NCI-H2196 (cell line): ENCODE results near the gene ATP9B.

Experiments used
- DNase-seq: peaks from one replicate; lab custom pipeline; 2025; ENCODE audit not compliant: unreplicated experiment; lab: John Stamatoyannopoulos, UW

Gene ATP9B

DNA sequence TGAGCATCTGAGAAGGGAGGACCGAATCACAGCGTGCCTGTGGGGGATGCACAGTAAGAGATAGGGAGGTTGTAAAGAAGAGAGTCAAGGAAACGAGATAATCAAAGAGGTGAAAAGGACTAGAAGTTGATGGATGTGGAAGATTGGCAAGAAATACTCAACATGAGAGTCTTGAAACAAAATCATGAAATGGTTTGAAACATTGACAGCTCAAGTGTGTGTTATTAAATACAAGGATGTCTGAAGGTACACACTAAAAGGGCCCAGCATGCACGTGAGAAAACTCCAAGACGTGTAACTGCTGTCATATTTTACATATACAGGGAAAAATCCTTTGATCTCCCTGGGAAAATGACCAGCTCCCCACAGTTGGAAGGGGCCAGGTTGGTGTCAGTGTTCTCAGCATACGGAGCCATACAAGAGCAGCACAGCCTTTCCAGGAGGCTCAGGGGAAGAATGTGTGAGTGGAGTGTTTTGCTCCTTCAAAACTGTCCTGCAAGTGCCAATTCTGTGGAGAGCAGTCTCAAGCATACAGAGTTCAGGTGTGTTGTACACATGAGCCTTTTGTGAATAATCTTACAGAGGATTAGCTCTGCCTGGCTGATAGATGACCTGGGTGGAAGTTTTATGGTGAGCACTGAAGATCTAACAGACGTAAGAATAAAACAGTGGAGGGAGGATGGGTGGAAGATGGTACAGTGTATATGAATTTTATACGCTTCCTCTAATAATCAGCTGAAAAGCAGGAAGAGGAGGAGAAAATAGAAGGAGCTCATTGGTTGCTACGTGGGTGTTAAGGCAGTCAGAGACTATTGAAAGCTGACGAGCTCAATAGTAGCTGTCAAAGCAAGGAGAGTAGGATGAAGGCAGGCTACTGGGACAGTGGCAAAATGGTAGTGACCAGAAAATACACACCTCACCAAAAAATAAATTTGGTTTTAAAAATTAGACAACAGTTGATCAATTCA lies 126.8 kb downstream of the ATP9B start:
- DNase-seq = no peak

DNA sequence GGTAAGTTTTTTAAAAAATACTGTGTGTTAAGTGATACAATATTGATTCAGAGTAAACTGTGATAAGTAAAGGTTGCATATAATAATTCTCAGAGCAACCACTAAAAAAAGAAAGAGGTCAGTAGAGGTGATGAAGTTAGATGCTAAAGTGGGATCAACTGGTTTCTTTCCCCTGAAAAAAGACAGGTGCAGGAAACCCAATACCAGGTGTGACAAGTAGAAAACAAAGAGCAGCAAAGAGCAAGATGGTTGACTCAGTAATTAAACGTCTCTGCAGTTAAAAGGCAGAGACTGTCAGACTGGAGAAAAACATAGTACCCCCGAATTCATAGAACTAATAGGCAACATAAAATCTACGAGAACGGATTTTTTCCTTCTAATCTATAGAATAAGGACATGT lies 128.3 kb downstream of the ATP9B start:
- peak; percentile 35 for DNase-seq

DNA sequence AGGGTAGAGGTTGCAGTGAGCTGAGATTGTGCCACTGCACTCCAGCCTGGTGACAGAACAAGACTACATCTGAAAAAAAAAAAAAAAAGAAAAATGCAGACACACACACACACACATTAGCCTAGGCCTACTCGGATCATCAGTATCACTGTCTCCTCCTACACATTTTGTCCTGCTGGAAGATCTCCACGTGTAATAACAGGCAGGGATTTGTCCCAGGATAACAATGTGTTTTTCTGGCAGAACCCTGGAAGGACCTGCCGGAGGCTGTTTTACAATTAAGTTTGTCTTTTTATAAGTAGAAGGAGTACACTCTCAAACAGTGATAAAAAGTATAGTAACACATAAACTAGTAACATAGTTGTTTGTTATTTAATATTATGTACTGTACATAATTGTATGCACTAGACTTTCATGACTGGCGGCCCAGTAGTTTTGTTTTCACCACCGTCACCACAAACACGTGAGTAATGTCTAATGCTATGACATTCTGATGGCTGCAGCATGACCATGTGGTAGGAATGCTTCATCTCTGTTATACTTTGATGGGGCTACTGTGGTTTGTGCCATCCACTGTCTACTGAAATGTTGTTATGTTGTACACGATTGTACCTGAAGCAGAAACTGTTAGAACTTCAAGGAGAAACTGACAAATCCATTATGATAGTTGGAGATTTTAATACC lies 130.6 kb downstream of the ATP9B start:
- no peak for DNase-seq

DNA sequence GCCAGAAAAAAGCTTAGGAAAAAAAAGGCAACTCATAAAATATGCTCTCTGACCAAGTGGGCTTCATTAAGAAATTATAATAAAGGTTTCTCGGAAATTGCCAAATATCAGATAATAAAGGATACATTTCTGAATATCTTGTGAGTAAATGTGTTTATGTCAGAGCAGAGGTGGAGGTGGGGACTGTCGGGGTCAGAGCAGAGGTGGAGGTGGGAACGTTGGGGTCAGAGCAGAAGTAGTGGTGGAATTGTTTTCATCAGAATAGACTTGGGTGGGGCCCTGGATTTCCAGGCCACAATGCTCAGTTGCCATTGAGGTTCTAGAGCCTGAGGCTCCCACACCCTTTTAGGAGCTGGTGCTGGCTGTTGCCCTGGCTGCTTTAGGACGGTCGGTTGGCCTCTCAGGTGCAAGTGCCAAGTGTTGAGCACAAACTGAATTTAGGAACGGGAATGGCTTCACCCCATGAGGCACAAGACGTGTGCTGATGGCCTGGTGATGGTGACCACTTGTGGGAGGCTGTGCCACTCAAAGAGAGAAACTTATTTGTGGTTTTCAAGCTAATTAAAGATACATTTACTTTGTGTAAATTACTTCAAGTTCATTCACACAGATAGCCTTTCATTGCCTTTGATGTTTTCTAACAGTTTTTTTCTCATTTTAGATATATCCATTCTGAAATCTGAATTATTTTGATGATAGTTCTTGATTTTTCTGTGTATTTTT lies 131.5 kb downstream of the ATP9B start:
- DNase-seq = peak; percentile 29

DNA sequence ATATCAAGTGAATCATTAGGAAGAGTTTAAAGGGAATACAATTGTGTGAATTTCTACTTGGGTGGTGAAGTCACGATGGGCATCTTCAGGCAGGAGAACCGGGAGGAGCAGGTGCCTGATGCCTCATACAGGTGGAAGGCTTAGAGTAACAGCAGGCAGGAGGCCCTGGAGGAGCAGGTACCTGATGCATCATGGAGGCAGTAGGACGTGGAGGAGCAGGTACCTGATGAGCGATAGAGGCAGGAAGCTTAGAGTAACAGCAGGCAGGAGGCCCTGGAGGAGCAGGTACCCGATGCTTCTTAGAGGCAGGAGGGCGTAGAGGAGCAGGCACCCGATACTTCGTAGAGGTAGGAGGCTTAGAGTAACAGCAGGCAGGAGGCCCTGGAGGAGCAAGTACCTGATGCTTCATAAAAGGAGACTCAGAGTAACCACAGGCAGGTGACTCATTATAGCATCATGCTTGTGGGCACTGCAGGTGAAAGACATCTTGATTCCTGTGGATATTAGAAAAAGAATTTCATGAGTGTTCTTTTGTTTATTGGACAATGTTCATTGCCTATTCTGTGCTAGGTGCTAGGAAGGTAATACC lies 133.9 kb downstream of the ATP9B start:
- DNase-seq = no peak

DNA sequence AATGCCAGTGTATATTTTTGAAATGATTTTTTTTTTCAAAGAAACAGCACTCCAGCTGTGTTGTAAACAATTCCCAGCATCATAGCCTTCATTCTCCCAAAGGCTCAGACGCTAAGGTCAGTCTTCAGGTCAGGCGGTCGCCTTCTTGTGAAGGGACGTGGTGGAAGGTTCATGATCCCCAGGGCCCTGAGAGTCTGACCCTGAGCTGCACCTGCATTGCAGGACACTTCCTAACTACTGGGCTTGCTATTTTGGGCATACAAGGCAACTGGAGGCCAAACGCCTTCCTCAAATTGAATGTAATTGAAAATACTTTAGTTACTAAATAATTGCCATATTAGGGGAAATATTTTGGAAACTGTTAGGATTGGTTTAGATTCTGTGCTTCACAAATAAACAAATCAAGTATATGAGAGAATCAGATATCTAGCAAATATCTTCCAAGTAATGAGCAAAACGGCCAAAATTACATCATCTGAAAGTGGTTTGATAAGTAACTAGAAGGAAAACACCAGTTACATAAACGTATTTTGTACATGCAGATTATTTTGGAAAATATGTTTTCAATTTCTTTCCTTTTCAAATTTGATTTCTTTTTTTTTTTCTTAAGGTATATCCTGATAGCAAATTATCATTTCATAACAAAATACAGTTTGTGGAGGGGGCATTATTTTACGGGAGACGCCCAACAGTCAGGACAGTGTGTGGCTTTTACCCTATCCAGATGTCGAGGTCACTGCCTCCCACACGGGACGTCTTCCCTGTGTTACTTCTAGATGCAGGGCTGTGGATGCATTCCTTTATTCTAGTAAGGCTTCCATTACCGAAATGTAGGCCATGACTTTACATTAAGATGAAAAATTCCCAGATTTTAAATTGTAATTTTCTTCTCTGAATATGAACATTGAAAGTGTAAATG lies 136.0 kb downstream of the ATP9B start:
- DNase-seq = no peak

DNA sequence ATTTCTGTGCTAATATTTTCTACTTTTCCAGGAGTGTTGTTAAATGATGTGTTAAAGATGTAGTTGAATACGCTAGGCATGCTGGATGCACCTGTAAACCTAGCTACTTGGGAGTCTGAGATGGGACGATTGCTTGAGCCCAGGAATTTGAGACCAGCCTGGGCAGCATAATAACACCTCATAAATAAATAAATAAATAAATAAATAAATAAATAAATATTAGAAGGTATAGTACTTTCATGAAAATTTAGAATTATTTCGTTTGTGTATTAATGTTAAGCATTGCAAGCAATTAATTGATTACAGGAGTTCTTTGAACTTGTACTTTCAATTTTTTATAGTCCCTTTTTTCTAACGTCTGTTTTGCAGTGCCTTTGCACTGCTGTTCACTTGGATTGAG lies 137.2 kb downstream of the ATP9B start:
- DNase-seq = no peak

DNA sequence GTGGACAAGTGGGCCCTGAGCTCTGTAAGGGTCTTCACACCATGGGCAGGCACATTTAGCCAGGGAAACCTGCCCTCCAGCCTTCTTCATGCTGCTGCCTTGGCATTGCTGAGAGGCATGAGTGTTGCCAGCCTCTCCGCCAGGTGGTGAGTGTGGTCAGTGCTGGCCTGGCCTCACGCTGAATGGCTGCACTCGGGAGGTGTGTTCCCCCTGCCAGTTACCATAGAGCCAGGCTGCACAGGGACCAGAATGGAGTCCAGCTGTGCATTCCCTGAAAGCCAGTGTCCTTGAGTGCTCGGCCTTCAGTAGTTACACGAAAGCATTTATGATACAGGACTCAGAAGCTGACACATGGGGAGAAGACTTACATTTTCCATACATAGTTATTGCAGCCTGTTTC lies 139.7 kb downstream of the ATP9B start:
- peak; percentile 44 for DNase-seq

DNA sequence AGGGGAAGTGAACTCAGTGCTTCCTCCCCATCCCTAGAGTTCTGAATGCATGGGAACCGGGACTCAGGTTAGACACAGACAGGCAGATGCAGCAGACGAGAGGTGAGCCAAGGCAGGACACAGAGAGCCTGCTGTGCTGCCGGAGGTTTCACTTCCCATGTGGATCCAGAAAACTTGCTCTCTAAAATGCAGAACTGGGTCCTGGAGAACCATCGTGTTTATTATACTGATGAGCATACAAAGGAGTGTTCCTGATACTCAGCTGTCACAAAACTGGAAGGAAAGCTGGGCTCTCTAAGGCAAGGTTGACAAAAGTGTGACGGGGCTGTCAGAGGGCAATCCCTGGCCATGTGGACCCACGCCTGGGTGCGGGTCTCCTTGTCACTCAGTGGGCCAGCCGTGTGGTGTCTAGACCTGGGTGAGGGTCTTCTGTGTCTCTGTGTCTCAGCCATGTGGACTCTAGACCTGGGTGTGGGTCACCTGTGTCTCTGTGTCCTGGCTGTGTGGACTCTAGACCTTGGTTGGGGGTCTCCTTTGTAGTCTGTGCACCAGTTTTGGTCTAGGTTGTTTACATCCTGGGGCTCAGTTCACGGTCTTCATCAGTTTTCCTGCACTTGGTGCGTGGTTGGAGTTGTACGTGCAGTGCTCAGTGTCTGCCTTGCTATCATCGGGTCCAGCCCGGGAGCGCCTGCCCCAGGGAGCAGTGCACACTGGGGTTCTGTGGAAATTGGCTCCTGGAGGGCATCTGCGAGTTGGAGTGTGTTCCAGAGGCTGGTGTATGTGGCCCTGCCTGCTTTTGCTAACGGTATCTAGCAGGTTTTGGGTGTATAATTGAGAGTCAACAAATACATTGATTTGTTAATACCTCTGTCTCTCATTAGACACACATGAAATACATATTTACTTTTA lies 141.1 kb downstream of the ATP9B start:
- no peak for DNase-seq

DNA sequence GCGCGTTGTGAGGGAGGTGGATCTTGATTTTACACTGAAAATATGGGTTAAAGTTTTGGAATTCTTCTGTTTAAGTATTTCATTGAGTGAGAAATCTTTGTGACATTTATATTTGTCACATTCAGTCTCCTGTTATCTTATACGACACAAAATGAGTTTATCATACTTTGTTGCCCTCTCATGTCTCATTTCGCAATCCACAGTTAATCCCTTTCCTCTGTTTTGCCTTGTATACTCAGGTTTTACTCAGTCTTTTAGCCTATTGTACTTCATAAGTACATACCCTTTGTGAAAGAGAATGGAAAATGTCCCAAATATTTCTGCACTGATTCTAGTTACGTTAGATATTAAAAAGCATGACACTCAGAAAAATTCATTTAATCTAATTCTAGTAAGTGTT lies 142.7 kb downstream of the ATP9B start:
- no peak for DNase-seq

DNA sequence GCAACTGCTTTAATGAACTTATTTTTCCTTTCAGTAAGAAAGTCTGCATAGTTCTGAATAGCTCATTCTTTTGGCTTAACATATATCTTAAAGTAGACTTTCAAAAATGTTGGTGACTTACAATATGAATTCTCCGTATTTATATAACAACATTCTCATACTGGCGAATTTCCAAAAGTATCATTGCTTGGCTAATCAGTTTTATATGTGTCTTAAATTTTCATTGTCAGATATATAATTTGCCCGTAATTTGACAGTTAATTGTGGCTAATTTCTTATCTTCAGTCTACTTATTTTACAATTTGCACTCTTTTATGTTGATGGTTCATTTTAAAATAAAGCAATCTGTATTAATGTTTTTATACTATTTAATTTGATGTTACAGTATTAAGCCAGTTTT lies 144.9 kb downstream of the ATP9B start:
- no peak for DNase-seq

DNA sequence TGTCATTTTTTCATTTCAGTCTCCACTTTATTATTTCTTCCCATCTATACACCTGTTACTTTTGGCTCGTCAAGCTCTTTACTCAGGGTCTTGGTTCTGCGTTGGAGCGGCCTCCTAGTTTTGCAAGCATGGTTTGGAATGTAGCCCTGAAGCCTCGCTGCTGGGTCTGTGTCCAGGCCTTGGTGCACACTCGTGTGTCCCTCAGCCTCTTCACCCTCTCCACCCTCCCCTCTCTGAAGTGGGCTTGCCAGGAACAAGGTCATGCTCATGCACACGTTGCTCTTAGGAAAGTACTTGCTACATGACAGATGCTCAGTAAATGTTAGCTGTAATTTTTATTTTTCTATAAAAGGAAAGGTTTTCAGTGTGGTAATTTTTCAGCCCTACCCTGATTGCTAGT lies 147.0 kb downstream of the ATP9B start:
- DNase-seq = no peak

DNA sequence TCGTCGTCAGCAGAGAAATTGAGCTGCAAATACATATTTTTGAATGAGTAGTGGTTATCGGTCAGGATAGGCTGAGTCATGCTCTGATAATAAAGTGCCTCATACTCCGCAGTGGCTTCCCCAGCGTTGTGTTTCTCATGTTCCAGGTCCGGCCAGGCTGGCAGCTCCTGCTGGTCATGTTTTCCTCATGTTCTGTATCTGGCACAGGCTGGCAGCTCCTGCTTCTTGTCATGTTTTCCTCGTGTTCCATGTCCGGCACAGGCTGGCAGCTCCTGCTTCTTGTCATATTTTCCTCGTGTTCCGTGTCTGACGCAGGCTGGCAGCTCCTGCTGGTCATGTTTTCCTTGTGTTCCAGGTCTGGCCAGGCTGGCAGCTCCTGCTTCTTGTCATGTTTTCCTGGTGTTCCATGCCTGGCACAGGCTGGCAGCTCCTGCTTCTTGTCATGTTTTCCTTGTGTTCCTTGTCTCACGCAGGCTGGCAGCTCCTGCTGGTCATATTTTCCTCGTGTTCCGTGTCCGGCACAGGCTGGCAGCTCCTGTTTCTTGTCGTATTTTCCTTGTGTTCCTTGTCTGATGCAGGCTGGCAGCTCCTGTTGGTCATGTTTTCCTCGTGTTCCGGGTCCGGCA lies 148.9 kb downstream of the ATP9B start:
- DNase-seq = no peak

DNA sequence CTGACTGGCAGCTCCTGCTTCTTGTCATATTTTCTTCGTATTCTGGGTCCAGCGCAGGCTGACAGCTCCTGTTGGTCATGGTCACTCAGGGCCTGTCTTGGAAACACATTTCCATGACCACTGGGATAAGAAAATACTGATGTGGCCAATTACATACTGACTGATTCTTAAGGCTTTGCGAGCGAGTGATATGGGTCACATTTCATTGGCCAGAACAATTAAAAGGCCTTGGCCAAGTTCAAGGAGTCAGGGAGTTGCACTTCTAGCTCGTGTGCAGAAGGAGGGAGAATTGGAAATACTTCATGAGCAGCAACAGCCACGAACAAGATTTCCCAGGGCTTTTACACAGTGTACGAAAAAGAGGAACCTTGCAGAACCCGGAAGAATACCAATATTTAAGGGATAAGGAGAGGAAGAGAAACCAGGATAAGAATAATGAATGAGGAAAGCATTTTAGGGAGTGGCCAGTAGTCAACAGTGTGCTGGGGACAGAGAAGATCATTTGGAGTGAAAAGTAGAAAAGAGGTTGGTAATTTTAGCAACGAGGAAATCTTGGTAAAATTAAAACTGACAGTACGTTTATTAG lies 149.5 kb downstream of the ATP9B start:
- no peak for DNase-seq

DNA sequence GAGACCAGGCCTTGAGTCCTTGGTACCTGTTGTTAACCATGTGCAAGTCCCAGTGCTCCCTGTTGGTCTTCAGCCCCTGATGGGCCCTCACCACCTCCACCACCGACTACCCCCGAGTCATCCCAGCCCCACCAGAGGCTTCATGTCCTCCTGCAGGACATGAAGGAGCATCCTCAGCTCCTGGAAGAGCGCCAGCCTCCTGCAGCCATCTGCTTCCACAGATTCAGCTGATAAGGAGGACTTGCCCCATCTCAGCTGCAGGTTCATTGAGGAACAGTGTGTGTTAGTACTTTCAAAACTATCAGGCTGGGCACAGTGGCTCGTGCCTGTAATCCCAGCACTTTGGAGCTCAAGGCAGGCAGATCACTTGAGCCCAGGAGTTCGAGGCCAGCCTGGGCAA lies 151.9 kb downstream of the ATP9B start:
- no peak for DNase-seq

DNA sequence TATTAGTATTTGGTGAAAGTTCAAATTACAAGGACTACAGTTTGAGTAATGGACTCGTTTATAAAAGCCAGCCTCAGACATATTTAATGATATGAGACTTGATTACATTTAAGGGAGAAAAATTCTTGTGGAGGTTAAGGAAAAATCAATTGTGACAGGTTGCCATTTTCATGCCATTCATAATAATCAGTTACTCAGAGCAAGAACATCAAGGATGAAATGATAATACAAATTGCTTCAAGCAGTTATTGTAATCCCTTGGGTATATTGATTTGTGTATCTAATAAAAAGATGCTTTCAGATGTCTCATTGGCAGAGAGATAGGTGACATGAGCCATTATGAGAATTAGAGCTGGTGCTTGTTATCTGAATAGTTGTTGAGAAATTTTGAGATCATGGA lies 153.6 kb downstream of the ATP9B start:
- no peak for DNase-seq

DNA sequence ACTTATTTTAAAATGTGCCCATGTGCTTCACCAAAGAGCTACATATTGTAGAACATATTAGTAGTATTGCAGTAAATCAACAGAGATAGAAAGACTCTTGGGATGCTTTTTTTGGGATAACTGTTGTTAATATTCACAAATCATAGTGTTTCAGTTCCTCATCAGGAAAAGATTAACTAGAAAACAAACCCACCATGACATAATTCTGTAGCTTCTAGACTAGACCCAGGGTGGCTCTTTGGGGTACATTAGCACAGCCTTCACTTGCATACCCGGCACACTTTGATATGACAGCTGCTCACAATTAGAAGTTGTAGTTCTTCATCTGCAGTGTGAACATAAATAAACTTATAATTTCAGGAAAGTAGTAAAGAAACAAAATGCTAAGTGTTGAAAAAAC lies 154.2 kb downstream of the ATP9B start:
- no peak for DNase-seq

DNA sequence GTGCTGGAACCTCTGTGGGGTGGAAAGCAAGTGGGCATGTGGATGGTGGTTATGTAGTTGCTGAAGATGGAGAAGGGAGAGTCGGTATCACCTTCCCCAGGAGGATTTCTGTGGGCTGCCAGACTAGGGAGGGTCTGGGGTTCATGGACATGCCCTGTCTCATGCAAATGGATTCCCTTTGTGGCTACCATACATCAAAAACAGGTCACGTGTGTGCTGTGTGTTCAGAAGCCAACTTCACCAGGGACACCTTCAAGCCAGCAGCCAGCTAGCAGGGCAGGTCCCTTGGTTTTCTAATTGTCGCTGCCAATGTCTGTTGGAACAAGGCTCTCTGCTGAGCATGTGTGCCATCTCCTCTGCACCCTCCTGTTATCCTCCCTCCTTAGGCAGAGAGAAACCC lies 155.2 kb downstream of the ATP9B start:
- no peak for DNase-seq
